H1 (cell line): ENCODE results near the gene SEL1L. TPM values are rescaled to one million over a fixed set of nuclear protein-coding genes. Genes with fewer than 3 reads are reported as not detected.

Experiments used
- CTCF ChIA-PET: fragments of 300-600 bp; sonication (Branson Sonifier 250); formaldehyde crosslinking; loops from one replicate; lab custom pipeline; 2021; ENCODE audit not compliant: partially characterized antibody; lab: Charles Lee
- POLR2A ChIA-PET: fragments of 300-600 bp; sonication (Branson Sonifier 250); formaldehyde crosslinking; loops from one replicate; lab custom pipeline; 2021; ENCODE audit warnings: inconsistent platforms; ENCODE audit not compliant: partially characterized antibody; lab: Charles Lee
- DNase-seq, 2 experiments: peaks; one replicate each; pipeline versions ENCODE4 v3.0.0 to v3.0.0-alpha.2; 2010 to 2022; ENCODE audit warnings: low spot score in 2 of 2, low read depth in 1 of 2, mixed read lengths in 1 of 2
- FAIRE-seq: peaks from 2 replicates; lab custom pipeline; 2011; peaks lifted over from hg19 to GRCh38; lab: Jason Lieb, UNC
- H2AFZ ChIP-seq: 2 replicates; pipeline ENCODE4 v1.8.1; 2012; ENCODE audit warnings: low read length, inconsistent platforms
- H2AK5ac ChIP-seq: 2 replicates; pipeline ENCODE4 v1.6.1; 2013; ENCODE audit warnings: low read depth, low read length
- H2BK120ac ChIP-seq: replicated peaks from 2 replicates; pipeline ENCODE3; 2013; ENCODE audit warnings: low read depth, low read length, inconsistent platforms
- H2BK12ac ChIP-seq: 2 replicates; pipeline ENCODE4 v1.6.1; 2013; ENCODE audit warnings: low read depth, low read length
- H2BK15ac ChIP-seq: 2 replicates; pipeline ENCODE4 v1.6.1; 2013; ENCODE audit warnings: low read length
- H2BK20ac ChIP-seq: 2 replicates; pipeline ENCODE4 v1.6.1; 2013; ENCODE audit warnings: low read length
- H2BK5ac ChIP-seq: 2 replicates; pipeline ENCODE4 v1.6.1; 2013; ENCODE audit warnings: low read depth, low read length
- H3K14ac ChIP-seq: 2 replicates; pipeline ENCODE4 v1.6.1; 2013; ENCODE audit warnings: inconsistent platforms; ENCODE audit not compliant: insufficient read length
- H3K18ac ChIP-seq: 2 replicates; pipeline ENCODE4 v1.6.1; 2013; ENCODE audit warnings: low read length; ENCODE audit errors: extremely low read depth
- H3K23ac ChIP-seq: 2 replicates; pipeline ENCODE4 v1.6.1; 2013; ENCODE audit warnings: inconsistent platforms; ENCODE audit not compliant: insufficient read length
- H3K23me2 ChIP-seq: 2 replicates; pipeline ENCODE4 v1.6.1; 2013; ENCODE audit warnings: low read depth, low read length
- H3K27ac ChIP-seq: 2 replicates; pipeline ENCODE4 v1.6.1; 2011; ENCODE audit warnings: low read depth, low read length, inconsistent platforms
- H3K27me3 ChIP-seq, 4 experiments: replicated peaks in 1 of 4; 1 replicate in 1 of 4; 2 replicates in 3 of 4; pipeline versions ENCODE4 v1.6.1 to v1.8.1; 2011 to 2013; ENCODE audit warnings: low read length in 3 of 4, mild to moderate bottlenecking in 3 of 4, inconsistent platforms in 2 of 4, mixed read lengths in 2 of 4, moderate library complexity in 1 of 4; ENCODE audit not compliant: control insufficient read depth in 3 of 4, insufficient read depth in 3 of 4; ENCODE audit errors: extremely low read depth in 1 of 4
- H3K36me3 ChIP-seq, 4 experiments: 2 replicates each; pipeline versions ENCODE4 v1.6.1 to v1.8.1; 2011 to 2013; ENCODE audit warnings: mild to moderate bottlenecking in 4 of 4, low read length in 3 of 4, moderate library complexity in 2 of 4, control low read depth in 1 of 4, inconsistent platforms in 1 of 4; ENCODE audit not compliant: insufficient read depth in 4 of 4, control insufficient read depth in 2 of 4
- H3K4ac ChIP-seq: replicated peaks from 2 replicates; pipeline ENCODE3; 2013; ENCODE audit warnings: low read length, low read depth, mixed read lengths, inconsistent platforms; ENCODE audit not compliant: insufficient read length
- H3K4me1 ChIP-seq, 4 experiments: replicated peaks in 1 of 4; 1 replicate in 1 of 4; 2 replicates in 3 of 4; pipeline versions ENCODE4 v1.6.1 to v1.8.1; 2011 to 2013; ENCODE audit warnings: low read length in 3 of 4, inconsistent platforms in 2 of 4, mixed read lengths in 1 of 4; ENCODE audit not compliant: insufficient read depth in 4 of 4, control insufficient read depth in 3 of 4
- H3K4me2 ChIP-seq, 2 experiments: 2 replicates each; pipeline versions ENCODE4 v1.6.1 to v1.8.1; 2011 to 2013; ENCODE audit warnings: low read depth in 2 of 2, low read length in 2 of 2, control low read depth in 1 of 2, inconsistent platforms in 1 of 2, mild to moderate bottlenecking in 1 of 2; ENCODE audit not compliant: insufficient read depth in 1 of 2
- H3K4me3 ChIP-seq, 4 experiments: fragments of 200-600, 300-600 bp in 1 of 4; sonication (generic), shearing (Covaris generic), sonication (Bioruptor Twin) in 1 of 4; 2 replicates each; pipeline versions ENCODE4 v1.5.1 to v1.8.1; 2011 to 2016; ENCODE audit warnings: low read length in 4 of 4, low read depth in 3 of 4, control low read depth in 2 of 4, inconsistent platforms in 2 of 4, mild to moderate bottlenecking in 2 of 4, mixed read lengths in 1 of 4, moderate library complexity in 1 of 4; ENCODE audit not compliant: insufficient read depth in 2 of 4; ENCODE audit errors: extremely low read depth in 1 of 4
- H3K56ac ChIP-seq: replicated peaks from 2 replicates; pipeline ENCODE3; 2013; ENCODE audit warnings: low read depth, mild to moderate bottlenecking, mixed read lengths, low read length, inconsistent platforms; ENCODE audit not compliant: insufficient read length
- H3K79me1 ChIP-seq: 2 replicates; pipeline ENCODE4 v1.6.1; 2013; ENCODE audit warnings: low read depth, low read length, control low read depth
- H3K79me2 ChIP-seq, 2 experiments: 2 replicates each; pipeline versions ENCODE4 v1.6.1 to v1.8.1; 2012 to 2013; ENCODE audit warnings: low read length in 2 of 2, mild to moderate bottlenecking in 2 of 2, inconsistent platforms in 1 of 2; ENCODE audit not compliant: insufficient read depth in 2 of 2, control insufficient read depth in 1 of 2
- H3K9ac ChIP-seq, 4 experiments: replicated peaks in 1 of 4; 1 replicate in 1 of 4; 2 replicates in 3 of 4; pipeline versions ENCODE4 v1.6.1 to v1.8.1; 2011 to 2013; ENCODE audit warnings: low read depth in 3 of 4, low read length in 3 of 4, control low read depth in 2 of 4, mild to moderate bottlenecking in 2 of 4, moderate library complexity in 2 of 4, inconsistent platforms in 1 of 4; ENCODE audit errors: extremely low read depth in 1 of 4
- H3K9me3 ChIP-seq, 2 experiments: 2 replicates each; pipeline versions ENCODE4 v1.6.1 to v1.8.1; 2012 to 2013; ENCODE audit warnings: mild to moderate bottlenecking in 2 of 2, moderate library complexity in 2 of 2, control low read depth in 1 of 2, inconsistent platforms in 1 of 2, low read depth in 1 of 2, low read length in 1 of 2, mixed read lengths in 1 of 2; ENCODE audit not compliant: insufficient read depth in 2 of 2
- H4K20me1 ChIP-seq, 2 experiments: replicated peaks in 1 of 2; 2 replicates each; pipeline versions ENCODE3 to v1.8.1; 2011 to 2013; ENCODE audit warnings: inconsistent platforms in 2 of 2, low read length in 2 of 2, mild to moderate bottlenecking in 1 of 2; ENCODE audit not compliant: insufficient read depth in 2 of 2, control insufficient read depth in 1 of 2
- H4K5ac ChIP-seq: 2 replicates; pipeline ENCODE4 v1.6.1; 2013; ENCODE audit warnings: low read length, low read depth, mixed read lengths, inconsistent platforms; ENCODE audit not compliant: insufficient read length
- H4K8ac ChIP-seq: 2 replicates; pipeline ENCODE4 v1.8.0; 2013; ENCODE audit warnings: mild to moderate bottlenecking, moderate library complexity, low read length, inconsistent platforms; ENCODE audit not compliant: insufficient read depth; ENCODE audit errors: extremely low read depth
- H4K91ac ChIP-seq: replicated peaks from 2 replicates; pipeline ENCODE3; 2013; ENCODE audit warnings: low read length, mixed read lengths, inconsistent platforms; ENCODE audit not compliant: insufficient read length
- ASH2L ChIP-seq: fragments of 200-600, 300-600 bp; sonication (generic); IDR thresholded peaks from one replicate; pipeline ENCODE4 v1.7.1; 2017; ENCODE audit warnings: low read length
- BACH1 ChIP-seq: IDR thresholded peaks from 2 replicates; pipeline ENCODE4 v1.6.1; 2012; ENCODE audit warnings: low read length, improper control_type of control experiment
- EZH2 ChIP-seq: fragments of 200-600 bp; sonication (generic); IDR thresholded peaks from 2 replicates; pipeline ENCODE4 v1.7.1; 2012; ENCODE audit warnings: low read depth, mild to moderate bottlenecking, moderate library complexity, low read length, inconsistent platforms; ENCODE audit not compliant: severe bottlenecking
- FOSL1 ChIP-seq: IDR thresholded peaks from 2 replicates; pipeline ENCODE4 v1.6.1; 2011; ENCODE audit warnings: mild to moderate bottlenecking, low read depth, low read length, moderate library complexity; ENCODE audit not compliant: insufficient read depth
- JUND ChIP-seq: IDR thresholded peaks from 2 replicates; pipeline ENCODE4 v1.6.1; 2011; ENCODE audit warnings: mild to moderate bottlenecking, improper control_type of control experiment, low read length
- KDM4A ChIP-seq: IDR thresholded peaks from one replicate; pipeline ENCODE4 v1.7.1; 2012; ENCODE audit warnings: low read depth, mild to moderate bottlenecking, moderate library complexity, low read length, inconsistent platforms; ENCODE audit not compliant: severe bottlenecking
- KDM5A ChIP-seq: fragments of 200-600 bp; IDR thresholded peaks from 2 replicates; pipeline ENCODE4 v1.7.1; 2012; ENCODE audit warnings: mild to moderate bottlenecking, low read length, inconsistent platforms, mixed read lengths
- MAFK ChIP-seq: IDR thresholded peaks from 2 replicates; pipeline ENCODE4 v1.6.1; 2012; ENCODE audit warnings: low read depth, mild to moderate bottlenecking, improper control_type of control experiment, low read length
- SIN3A ChIP-seq, 2 experiments: IDR thresholded peaks in 1 of 2; conservative IDR thresholded peaks in 1 of 2; 2 replicates each; pipeline ENCODE4 v1.6.1; 2011 to 2012; ENCODE audit warnings: low read length in 2 of 2, improper control_type of control experiment in 1 of 2, low read depth in 1 of 2, mild to moderate bottlenecking in 1 of 2
- TAF1 ChIP-seq: IDR thresholded peaks from 2 replicates; pipeline ENCODE4 v1.6.1; 2011; ENCODE audit warnings: mild to moderate bottlenecking, low read depth, low read length
- YY1 ChIP-seq: IDR thresholded peaks from 2 replicates; pipeline ENCODE4 v1.6.1; 2011; ENCODE audit warnings: low read depth, mild to moderate bottlenecking, low read length
- WGBS, 2 experiments: shearing (Covaris generic) in 1 of 2; methylation state at CpG; one replicate each; pipeline versions ENCODE4 v1.1.6 to v1.1.7; 2013 to 2015; ENCODE audit warnings: low lambda C conversion rate in 2 of 2, mixed read lengths in 2 of 2, inconsistent platforms in 1 of 2, low coverage in 1 of 2, missing lambda C conversion rate in 1 of 2; ENCODE audit not compliant: insufficient replicate concordance in 2 of 2, insufficient coverage in 1 of 2, insufficient read length in 1 of 2; ENCODE audit errors: extremely low coverage in 1 of 2, missing lambda C conversion rate in 1 of 2; 5-methylcytosine and 5-hydroxymethylcytosine counted together
- polyA plus RNA-seq, 7 experiments: library from polyadenylated mRNA; depleted of rRNA in 3 of 7; stranded (reverse) in 5 of 7; unstranded in 2 of 7; fragments of >200 nt in 5 of 7; fragments of 200-250 nt in 2 of 7; gene quantifications; 1 replicate in 5 of 7; 2 replicates in 1 of 7; 4 replicates in 1 of 7; pipeline versions ENCODE4 v1.2.1 to v1.2.3, GENCODE V29; 2011 to 2013; ENCODE audit warnings: missing spikeins in 2 of 7, mixed read lengths in 2 of 7
- total RNA-seq: library from RNA; stranded (reverse); fragmentation: NEBNext Ultra II Directional; extraction: Animal tissue kit (Norgen Biotek cat#: 25700); gene quantifications from 2 replicates; pipeline ENCODE4 v1.2.1, GENCODE V29; 2021

The SEL1L gene
- total and polyA plus RNA-seq, 2 of the 8 experiments (the other 6 are each of a cell fraction or from before 2014, with no cell fraction given) = 4.3 to 34.9 TPM

- no peak overlapping the region for H3K14ac ChIP-seq
- no peaks in the 10 kb centered on the region; a peak in 1 of 8 replicates for H3K36me3 ChIP-seq
- H3K79me2 ChIP-seq = peaks cover 0 to 36% of the 10 kb centered on the region in 2 experiments; a peak in 2 of 4 replicates
- peak overlapping the region; percentile 53; the same call in 1 of the 2 replicates for H2BK5ac ChIP-seq
- DNase-seq (peak in 1 of 2 experiments; percentile 87), FAIRE-seq (no peak)
- H3K4me3 ChIP-seq = peak overlapping the region; percentile 50 to 86 (median 75)
- peak overlapping the region; percentile 58 to 86 (median 71) for H3K9ac ChIP-seq
- peak overlapping the region; percentile 99 for H3K18ac ChIP-seq
- H2AFZ ChIP-seq = peak overlapping the region; percentile 100
- H3K4me2 ChIP-seq = peak overlapping the region; percentile 74 to 96
- no peaks in the 10 kb centered on the region for H3K9me3 ChIP-seq
- no peak overlapping the region for H2AK5ac ChIP-seq
- H2BK12ac ChIP-seq = no peak overlapping the region
- H4K8ac ChIP-seq = peak overlapping the region; percentile 87
- H3K23me2 ChIP-seq = peaks cover 13% of the 10 kb centered on the region
- H3K4me1 ChIP-seq = peaks cover 7 to 16% (median 13%) of the 10 kb centered on the region in 4 experiments
- peak overlapping the region; percentile 85 for H3K4ac ChIP-seq
- H2BK15ac ChIP-seq = peak overlapping the region; percentile 73; the same call in 1 of the 2 replicates
- POLR2A ChIA-PET = interaction anchor here (0.7 to 2.2 kb wide), 8 partner anchors 10 to 217 kb away, joined by 3 to 12 read pairs (median 4); partner anchors contain the start of gene GTF2A1
- peaks cover 7% of the 10 kb centered on the region; the same call in 1 of the 2 replicates for H3K79me1 ChIP-seq
- H2BK20ac ChIP-seq = no peak overlapping the region
- no peak overlapping the region for H3K23ac ChIP-seq
- peak overlapping the region; percentile 52 for H3K56ac ChIP-seq
- H3K27ac ChIP-seq = no peak overlapping the region
- peaks cover 0 to 2% of the 10 kb centered on the region in 2 experiments for H4K20me1 ChIP-seq
- peak overlapping the region; percentile 69 for H4K91ac ChIP-seq
- WGBS, 2 experiments = 5% methylated on average over 63 of the region's 79 CpGs; no CpG with 5 or more reads in 1 of the 2 experiments
- CTCF ChIA-PET = interaction anchor here (0.9 to 2.7 kb wide), 9 partner anchors 8 to 167 kb away, joined by 3 to 13 read pairs (median 5); no protein-coding TSS in a partner anchor
- H4K5ac ChIP-seq = peak overlapping the region; percentile 87
- H2BK120ac ChIP-seq = no peak overlapping the region
- H3K27me3 ChIP-seq = peaks cover 1 to 14% (median 9%) of the 10 kb centered on the region in 4 experiments; a peak in 6 of 7 replicates
- no peak for TF ChIP-seq SIN3A (conservative IDR thresholded peaks at IDR 0.05 in 1 of 2, IDR thresholded peaks at IDR 0.05 in 1 of 2; ENCODE audit: low read depth in 1 of 2, low read length in 2 of 2)
- TF ChIP-seq MAFK = no peak
- TF ChIP-seq YY1 = no peak
- TF ChIP-seq KDM5A = no peak
- TF ChIP-seq ASH2L = peak; percentile 32
- TF ChIP-seq JUND = no peak
- no peak for TF ChIP-seq FOSL1
- TF ChIP-seq TAF1 = peak; percentile 81
- no peak for TF ChIP-seq BACH1
- no peak for TF ChIP-seq EZH2
- TF ChIP-seq KDM4A = peak; percentile 80
Observed at GRCh38 chr14:81436296-81437138, 97.1 kb downstream of the SEL1L start.
